Activated CD4-positive, alpha-beta memory T cell treated with anti-CD3 and anti-CD28 coated beads, Interleukin-2, amount 10 ng/mL, durations not matched to agents 7 days and 5 days (primary cell): ENCODE results near the gene CYFIP2. TPM values are rescaled to one million over a fixed set of nuclear protein-coding genes. Genes with fewer than 3 reads are reported as not detected.

Experiments used
- CTCF ChIA-PET: fragments of 350-600 bp; sonication (Branson Sonifier 250); formaldehyde crosslinking; loops from one replicate; lab custom pipeline; 2021; ENCODE audit warnings: antibody characterized with exemption, inconsistent platforms; lab: Charles Lee
- POLR2A ChIA-PET: fragments of 350-600 bp; sonication (Branson Sonifier 250); formaldehyde crosslinking; loops from one replicate; lab custom pipeline; 2021; ENCODE audit warnings: antibody characterized with exemption; lab: Charles Lee
- DNase-seq: peaks from one replicate; pipeline ENCODE4 v3.0.0-alpha.2; 2020
- H3K27ac Mint-ChIP-seq: one replicate; pipeline ENCODE4 v1.8.0; 2021; ENCODE audit warnings: mild to moderate bottlenecking, mixed read lengths
- H3K27me3 Mint-ChIP-seq: one replicate; pipeline ENCODE4 v1.8.0; 2021; ENCODE audit warnings: mixed read lengths
- H3K36me3 Mint-ChIP-seq: one replicate; pipeline ENCODE4 v1.8.0; 2021; ENCODE audit warnings: low read depth, mixed read lengths
- H3K4me1 Mint-ChIP-seq: one replicate; pipeline ENCODE4 v1.8.0; 2021; ENCODE audit warnings: mixed read lengths
- H3K4me3 Mint-ChIP-seq: one replicate; pipeline ENCODE4 v1.8.0; 2021; ENCODE audit warnings: mild to moderate bottlenecking, mixed read lengths
- H3K9me3 Mint-ChIP-seq: one replicate; pipeline ENCODE4 v1.8.0; 2021; ENCODE audit warnings: mixed read lengths
- total RNA-seq, 2 experiments: library from RNA; stranded (reverse); gene quantifications; one replicate each; pipeline ENCODE4 v1.2.3, GENCODE V29; 2021

CYFIP2 gene
- total RNA-seq, 2 experiments from 2014 or later = 337 to 354 TPM

DNA sequence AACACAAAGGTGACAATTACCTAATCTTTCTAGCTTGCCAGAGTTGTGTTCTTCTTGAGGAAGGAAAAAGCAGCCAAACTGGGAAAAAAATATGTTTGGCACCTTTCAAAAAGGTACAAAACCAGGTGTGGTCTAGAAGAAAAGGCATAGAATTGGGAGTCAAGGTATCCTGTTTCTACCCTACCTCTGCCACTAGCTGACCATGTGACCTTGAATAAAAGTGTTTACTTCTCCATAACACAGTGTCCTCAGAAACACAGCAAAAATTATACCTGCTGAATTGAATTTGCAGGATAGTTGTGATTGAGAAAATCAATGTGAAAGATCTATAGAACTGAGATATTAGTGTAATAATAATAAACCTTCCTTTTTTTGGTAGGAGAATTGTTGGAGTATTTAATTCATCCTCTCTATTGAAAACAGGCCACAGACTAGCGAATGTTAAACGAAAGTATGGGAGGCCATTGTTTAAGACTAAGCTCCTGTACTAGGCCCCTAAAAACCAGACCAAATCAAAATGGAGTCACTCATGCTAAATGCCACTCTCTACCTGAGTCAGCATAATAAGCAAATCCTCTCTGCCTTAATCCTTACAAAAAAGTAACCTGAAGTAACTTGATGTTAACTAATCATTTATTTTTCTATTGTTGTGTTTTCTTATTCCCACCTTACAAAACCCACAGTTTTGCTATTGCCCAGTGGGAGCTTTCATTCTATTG lies 12.6 kb downstream of the CYFIP2 start:
- Mint-ChIP-seq H3K9me3 (peaks cover 8% of the 10 kb centered on the region), H3K27ac (no peak overlapping the region)
- DNase-seq = no peak

DNA sequence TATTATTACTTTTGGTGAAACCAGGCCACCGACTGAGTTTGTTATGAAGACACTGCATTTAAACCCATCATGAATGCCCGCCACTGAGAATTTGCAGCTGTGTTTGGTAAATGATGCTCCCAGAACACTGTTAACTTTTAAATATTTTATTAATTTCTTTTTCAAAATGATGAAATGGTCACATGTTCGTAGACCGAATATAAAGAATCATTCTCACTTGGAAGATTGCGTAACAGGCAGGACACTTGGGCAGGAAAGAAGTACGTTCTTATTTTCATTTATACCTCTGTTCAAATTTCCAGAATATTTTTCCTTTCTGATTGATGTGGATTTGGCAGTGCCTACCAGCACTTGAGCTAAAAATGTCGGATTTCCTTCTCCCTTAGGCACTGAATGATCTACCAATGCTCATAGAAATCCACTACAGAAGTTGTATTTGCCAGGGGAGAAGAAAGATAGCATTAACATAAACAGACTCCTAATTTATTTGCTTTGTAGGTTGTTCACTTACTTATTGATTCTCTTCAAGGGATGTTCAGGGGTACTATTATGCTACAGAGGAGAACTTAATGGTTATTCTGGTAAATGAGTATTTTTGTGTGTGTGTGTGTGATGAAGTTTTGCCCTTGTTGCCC lies 13.8 kb downstream of the CYFIP2 start:
- Mint-ChIP-seq H3K27ac (no peak overlapping the region), H3K36me3 (peaks cover 64% of the 10 kb centered on the region), H3K27me3 (no peaks in the 10 kb centered on the region), H3K9me3 (peaks cover 8% of the 10 kb centered on the region), H3K4me3 (no peak overlapping the region), H3K4me1 (peaks cover 83% of the 10 kb centered on the region)
- POLR2A ChIA-PET = interaction anchor here (4.1 kb wide), 1 partner anchor 13 kb away, joined by 19 read pairs; the partner anchor contains the start of gene CYFIP2
- CTCF ChIA-PET = interaction anchor here (0.6 kb wide), 1 partner anchor 631 kb away, joined by 3 read pairs; no protein-coding TSS in a partner anchor
- no peak for DNase-seq

More for the DNA sequence above, 12.6 kb downstream of the CYFIP2 start:
- Mint-ChIP-seq H3K4me3 (no peak overlapping the region), H3K36me3 (peaks cover 63% of the 10 kb centered on the region), H3K4me1 (peaks cover 84% of the 10 kb centered on the region), H3K27me3 (no peaks in the 10 kb centered on the region)
- CTCF ChIA-PET = interaction anchor here (1.5 kb wide), 1 partner anchor 10 kb away, joined by 5 read pairs; no protein-coding TSS in a partner anchor
- POLR2A ChIA-PET = interaction anchor here (4.1 kb wide), 1 partner anchor 12 kb away, joined by 19 read pairs; the partner anchor contains the start of gene CYFIP2

DNA sequence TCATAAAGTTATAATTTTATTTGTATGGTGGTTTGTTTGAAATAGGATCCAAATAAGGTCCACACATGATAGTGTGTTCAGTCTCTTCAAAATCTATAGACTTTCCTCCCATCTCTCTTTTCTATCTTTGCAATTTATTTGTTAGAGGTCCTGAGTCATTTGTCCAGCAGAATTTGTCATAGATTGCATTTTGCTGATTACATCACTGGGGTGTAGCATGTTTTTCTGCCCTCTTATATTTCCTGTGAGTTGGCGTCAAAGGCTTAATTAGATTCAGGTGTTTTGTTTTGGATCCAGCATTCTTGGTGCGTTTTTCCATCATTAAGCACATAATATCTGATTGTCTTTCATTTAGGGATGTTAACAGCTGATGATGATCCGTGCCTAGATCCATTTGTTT lies 15.0 kb downstream of the CYFIP2 start:
- CTCF ChIA-PET = interaction anchor here (0.8 kb wide), 1 partner anchor 9 kb away, joined by 3 read pairs; no protein-coding TSS in a partner anchor
- peaks cover 71% of the 10 kb centered on the region for H3K36me3 Mint-ChIP-seq

DNA sequence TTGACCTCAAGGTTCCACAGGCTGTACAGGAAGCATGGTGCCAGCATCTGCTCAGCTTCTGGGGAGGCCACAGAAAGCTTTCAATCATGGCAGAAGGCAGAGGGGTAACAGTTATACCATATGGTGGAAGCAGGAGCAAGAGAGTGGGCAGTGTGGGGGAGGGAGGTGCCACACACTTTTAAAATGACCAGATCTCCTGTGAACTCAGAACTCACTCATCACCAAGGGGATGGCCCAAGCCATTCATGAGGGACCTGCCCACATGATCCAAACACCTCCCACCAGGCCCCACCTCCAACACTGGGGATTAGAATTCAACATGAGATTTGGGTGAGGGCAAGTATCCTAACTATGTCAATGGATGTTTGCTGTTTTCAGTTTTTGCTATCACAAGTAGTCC lies 16.2 kb downstream of the CYFIP2 start:
- peaks cover 63% of the 10 kb centered on the region for H3K36me3 Mint-ChIP-seq
- H3K27me3 Mint-ChIP-seq = no peaks in the 10 kb centered on the region
- H3K4me3 Mint-ChIP-seq = no peak overlapping the region
- ChIA-PET POLR2A (interaction anchor here (1.5 to 8.9 kb wide), 2 partner anchors 8 to 16 kb away, joined by 5 to 56 read pairs; partner anchors contain the start of gene CYFIP2), CTCF (no interaction called here)
- peaks cover 70% of the 10 kb centered on the region for H3K4me1 Mint-ChIP-seq
- H3K9me3 Mint-ChIP-seq = peaks cover 8% of the 10 kb centered on the region
- peak overlapping the region; percentile 52 for H3K27ac Mint-ChIP-seq
- no peak for DNase-seq

More for the DNA sequence above, 15.0 kb downstream of the CYFIP2 start:
- Mint-ChIP-seq H3K27ac (peak overlapping the region; percentile 12), H3K4me1 (peaks cover 79% of the 10 kb centered on the region), H3K4me3 (no peak overlapping the region), H3K9me3 (peaks cover 8% of the 10 kb centered on the region), H3K27me3 (no peaks in the 10 kb centered on the region)
- DNase-seq = no peak
- POLR2A ChIA-PET = interaction anchor here (0.8 to 8.9 kb wide), 3 partner anchors 7 to 100 kb away, joined by 3 to 56 read pairs (median 3); partner anchors contain the start of gene ITK

DNA sequence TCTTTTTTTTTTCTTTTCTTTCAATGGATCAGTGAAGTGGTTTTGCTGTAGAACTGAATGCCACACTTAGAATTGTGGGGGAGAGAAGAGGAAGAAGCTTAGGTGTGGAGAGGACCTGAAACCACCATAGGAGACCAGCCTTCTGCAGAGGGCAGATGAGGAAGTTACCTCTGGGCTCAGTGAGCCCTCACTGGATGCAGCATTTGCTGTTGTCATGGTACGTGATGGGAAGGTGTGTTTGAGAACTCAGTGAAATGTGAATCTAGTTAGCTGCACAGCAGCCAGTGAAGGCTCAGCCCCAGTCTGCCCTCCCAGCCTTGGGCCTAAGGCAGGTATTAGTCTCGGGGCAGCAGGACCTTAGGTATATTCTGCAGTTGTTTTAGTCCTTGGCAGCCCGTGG lies 17.5 kb downstream of the CYFIP2 start:
- H3K36me3 Mint-ChIP-seq = peaks cover 66% of the 10 kb centered on the region
- H3K27me3 Mint-ChIP-seq = no peaks in the 10 kb centered on the region
- POLR2A ChIA-PET = interaction anchor here (0.9 to 8.9 kb wide), 6 partner anchors 9 to 24 kb away, joined by 3 to 56 read pairs (median 4); partner anchors contain the start of gene CYFIP2
- CTCF ChIA-PET = interaction anchor here (1.4 kb wide), 1 partner anchor 30 kb away, joined by 4 read pairs; no protein-coding TSS in a partner anchor
- H3K4me1 Mint-ChIP-seq = peaks cover 66% of the 10 kb centered on the region
- peak overlapping the region; percentile 41 for H3K27ac Mint-ChIP-seq
- no peak overlapping the region for H3K4me3 Mint-ChIP-seq
- DNase-seq = peak; percentile 29
- H3K9me3 Mint-ChIP-seq = peaks cover 8% of the 10 kb centered on the region

DNA sequence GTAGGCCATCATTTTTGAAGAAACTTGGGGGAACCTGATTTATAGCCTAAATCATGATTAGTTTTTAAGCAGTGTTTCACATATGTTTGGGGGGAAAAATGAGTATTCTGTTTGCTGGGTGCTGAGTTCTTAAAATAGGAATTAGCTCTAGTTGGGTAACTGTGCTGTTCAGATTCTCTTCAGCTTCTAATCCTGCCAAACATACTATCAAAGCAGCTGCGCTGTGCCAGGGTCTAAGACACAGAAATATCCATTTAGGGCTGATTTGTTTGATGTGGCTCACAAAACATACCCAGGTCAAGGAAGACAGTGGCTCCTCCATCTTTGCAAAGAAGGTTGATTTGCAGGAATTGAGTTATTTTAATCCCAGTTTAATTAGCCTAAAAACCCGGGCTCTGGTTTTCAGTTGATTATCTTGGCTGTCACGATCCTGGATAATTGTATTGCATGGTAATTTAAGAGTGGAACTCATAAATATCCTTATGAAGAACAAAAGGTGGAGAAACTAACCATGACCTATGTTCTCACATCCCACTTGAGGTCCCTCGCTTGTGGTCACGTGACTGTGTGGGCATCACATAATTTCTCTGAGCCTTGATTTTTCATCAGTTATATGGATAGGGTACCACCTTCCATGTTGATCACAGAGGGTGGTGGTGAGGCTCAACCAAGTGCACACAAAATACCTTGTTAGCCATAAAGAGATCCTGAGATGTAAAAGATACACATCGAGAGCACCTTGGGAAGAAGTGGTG lies 18.7 kb downstream of the CYFIP2 start:
- no peak for DNase-seq
- Mint-ChIP-seq H3K27me3 (no peaks in the 10 kb centered on the region), H3K36me3 (peaks cover 70% of the 10 kb centered on the region), H3K9me3 (peaks cover 8% of the 10 kb centered on the region), H3K4me1 (peaks cover 65% of the 10 kb centered on the region), H3K27ac (no peak overlapping the region), H3K4me3 (no peak overlapping the region)
- ChIA-PET CTCF (no interaction called here), POLR2A (interaction anchor here (1.2 to 8.9 kb wide), 4 partner anchors 9 to 23 kb away, joined by 4 to 56 read pairs (median 4); no protein-coding TSS in a partner anchor)

DNA sequence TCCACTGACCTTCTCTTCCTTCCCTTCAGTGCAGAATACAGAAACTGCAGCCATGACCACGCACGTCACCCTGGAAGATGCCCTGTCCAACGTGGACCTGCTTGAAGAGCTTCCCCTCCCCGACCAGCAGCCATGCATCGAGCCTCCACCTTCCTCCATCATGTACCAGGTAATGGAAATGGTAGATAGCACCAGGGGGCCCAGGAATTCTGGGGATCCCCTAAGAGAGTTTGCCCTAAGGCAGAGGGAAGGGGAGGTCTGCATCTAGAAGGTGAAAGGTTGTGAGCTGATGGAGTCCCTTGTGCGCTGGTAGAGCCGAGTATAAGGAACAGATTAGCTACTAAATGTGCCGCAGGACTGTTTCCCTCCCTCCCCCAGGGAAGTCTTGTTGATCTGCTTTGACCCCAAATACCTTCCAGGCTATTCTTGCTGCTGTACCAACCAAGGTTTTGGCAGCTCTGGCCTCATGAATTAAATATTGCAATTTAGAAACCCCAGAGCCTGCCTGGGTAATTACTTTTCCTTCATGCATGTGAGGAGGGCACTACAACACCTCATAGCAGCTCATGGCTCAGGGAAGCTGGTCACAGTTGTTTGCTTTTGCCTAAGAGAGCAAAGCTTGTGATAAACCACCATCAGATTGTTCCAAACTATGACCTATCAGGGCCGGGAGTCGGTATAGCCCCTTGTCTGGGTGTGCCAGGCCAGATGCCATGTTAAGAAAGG lies 19.6 kb downstream of the CYFIP2 start:
- H3K9me3 Mint-ChIP-seq = peaks cover 8% of the 10 kb centered on the region
- ChIA-PET POLR2A (interaction anchor here (8.9 kb wide), 1 partner anchor 11 kb away, joined by 56 read pairs; no protein-coding TSS in a partner anchor), CTCF (interaction anchor here (1.5 kb wide), 2 partner anchors 9 to 28 kb away, joined by 3 to 4 read pairs; no protein-coding TSS in a partner anchor)
- peaks cover 64% of the 10 kb centered on the region for H3K4me1 Mint-ChIP-seq
- H3K27ac Mint-ChIP-seq = no peak overlapping the region
- peaks cover 71% of the 10 kb centered on the region for H3K36me3 Mint-ChIP-seq
- no peak overlapping the region for H3K4me3 Mint-ChIP-seq
- H3K27me3 Mint-ChIP-seq = no peaks in the 10 kb centered on the region
- DNase-seq = no peak

DNA sequence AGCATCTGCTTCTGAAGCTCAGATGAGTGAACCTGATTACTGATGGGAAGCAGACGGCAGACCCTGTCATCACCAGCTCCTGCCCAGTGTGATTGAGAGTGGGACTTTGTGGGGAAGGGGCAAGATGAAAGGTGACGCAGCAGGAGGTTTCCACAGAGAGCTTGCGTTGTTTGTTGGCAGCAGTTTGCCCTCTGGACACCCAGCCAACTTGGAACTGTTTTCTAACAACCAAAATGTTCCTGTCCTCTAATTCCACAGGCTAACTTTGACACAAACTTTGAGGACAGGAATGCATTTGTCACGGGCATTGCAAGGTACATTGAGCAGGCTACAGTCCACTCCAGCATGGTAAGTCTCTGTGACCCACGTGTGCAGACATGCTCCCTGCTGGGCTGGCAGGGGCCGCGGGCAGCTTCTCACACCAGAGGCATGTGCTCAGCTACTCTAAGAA lies 20.9 kb downstream of the CYFIP2 start:
- POLR2A ChIA-PET = interaction anchor here (0.6 to 8.9 kb wide), 3 partner anchors 11 to 20 kb away, joined by 3 to 56 read pairs (median 3); no protein-coding TSS in a partner anchor
- no peaks in the 10 kb centered on the region for H3K27me3 Mint-ChIP-seq
- no peak overlapping the region for H3K4me3 Mint-ChIP-seq
- CTCF ChIA-PET = interaction anchor here (0.9 to 1.5 kb wide), 3 partner anchors 10 to 26 kb away, joined by 3 to 4 read pairs (median 3); no protein-coding TSS in a partner anchor
- H3K36me3 Mint-ChIP-seq = peaks cover 72% of the 10 kb centered on the region
- H3K9me3 Mint-ChIP-seq = peaks cover 3% of the 10 kb centered on the region
- no peak overlapping the region for H3K27ac Mint-ChIP-seq
- H3K4me1 Mint-ChIP-seq = peaks cover 60% of the 10 kb centered on the region
- no peak for DNase-seq

DNA sequence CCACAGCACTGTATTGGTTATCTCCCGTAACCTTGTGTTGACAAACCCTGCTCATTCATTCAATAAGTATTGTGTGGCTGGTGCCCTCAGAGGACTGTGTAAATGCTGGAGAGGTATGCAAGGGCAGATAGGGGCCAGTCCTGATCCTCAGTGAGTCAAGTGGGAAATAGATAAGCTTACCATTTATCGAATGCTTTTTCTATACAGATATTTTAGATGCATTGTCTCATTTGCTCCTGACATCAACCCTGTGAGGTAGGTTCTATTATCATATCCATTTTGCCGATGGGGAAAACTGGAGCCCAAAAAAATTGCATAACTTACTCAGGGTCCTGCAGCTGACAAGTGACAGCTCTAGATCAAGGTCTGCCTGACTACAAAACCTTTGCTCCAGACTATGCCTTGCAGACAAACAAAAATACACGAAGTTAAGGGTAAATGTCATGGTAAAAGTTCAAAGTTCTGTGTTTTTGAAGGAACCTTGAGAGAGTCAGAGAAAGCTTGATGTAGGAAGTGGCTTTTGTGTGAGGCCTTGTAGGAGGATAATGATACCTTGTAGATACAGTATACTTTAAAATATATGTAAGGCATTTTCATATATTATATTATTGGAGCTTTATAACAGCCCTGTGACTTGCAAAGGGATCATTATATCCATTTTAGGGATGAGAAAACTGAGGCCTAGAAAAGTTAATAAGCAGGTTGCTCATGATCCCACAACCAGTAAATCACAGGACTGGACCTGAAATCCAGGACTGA lies 22.7 kb downstream of the CYFIP2 start:
- Mint-ChIP-seq H3K27ac (peak overlapping the region; percentile 34), H3K27me3 (no peaks in the 10 kb centered on the region), H3K36me3 (peaks cover 71% of the 10 kb centered on the region), H3K9me3 (no peaks in the 10 kb centered on the region), H3K4me3 (no peak overlapping the region), H3K4me1 (peaks cover 46% of the 10 kb centered on the region)
- ChIA-PET POLR2A (interaction anchor here (0.9 to 8.9 kb wide), 3 partner anchors 14 to 121 kb away, joined by 3 to 56 read pairs (median 3); no protein-coding TSS in a partner anchor), CTCF (interaction anchor here (0.5 to 1.4 kb wide), 3 partner anchors 10 to 124 kb away, joined by 3 to 5 read pairs (median 3); no protein-coding TSS in a partner anchor)
- no peak for DNase-seq

DNA sequence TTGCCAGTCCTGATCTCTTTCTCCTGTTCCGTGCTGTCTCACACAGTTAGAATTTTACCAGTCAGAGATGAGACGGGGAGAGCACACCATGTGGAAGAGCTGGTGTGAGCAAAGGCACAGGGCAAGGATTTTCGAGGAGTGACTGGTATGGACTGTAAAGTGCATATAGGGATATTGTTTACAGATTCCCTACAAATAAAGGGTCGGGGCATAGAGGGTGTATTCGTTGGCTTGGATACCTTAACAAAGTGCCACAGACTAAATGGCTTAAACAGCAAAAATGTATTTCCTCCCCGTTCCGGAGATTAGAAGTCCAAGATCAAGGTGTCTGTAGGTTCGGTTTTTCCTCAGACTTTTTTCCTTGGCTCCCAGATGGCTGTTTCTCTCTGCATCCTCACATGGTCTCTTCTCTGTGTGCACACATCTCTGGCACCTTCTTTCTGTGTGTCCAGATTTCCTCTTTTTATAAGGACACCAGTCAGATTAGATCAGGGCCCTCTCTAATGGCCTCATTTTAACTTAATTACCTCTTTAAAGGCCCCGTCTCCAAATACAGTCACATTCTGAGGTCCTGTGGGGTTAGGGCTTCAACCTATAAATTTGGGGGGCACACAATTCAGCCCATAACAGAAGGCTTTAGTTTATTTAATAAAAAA lies 23.4 kb downstream of the CYFIP2 start:
- no peaks in the 10 kb centered on the region for H3K9me3 Mint-ChIP-seq
- no peak overlapping the region for H3K27ac Mint-ChIP-seq
- peaks cover 46% of the 10 kb centered on the region for H3K4me1 Mint-ChIP-seq
- no peak for DNase-seq
- ChIA-PET POLR2A (interaction anchor here (0.9 to 8.9 kb wide), 3 partner anchors 14 to 122 kb away, joined by 3 to 56 read pairs (median 3); no protein-coding TSS in a partner anchor), CTCF (interaction anchor here (1.4 kb wide), 1 partner anchor 11 kb away, joined by 5 read pairs; no protein-coding TSS in a partner anchor)
- no peak overlapping the region for H3K4me3 Mint-ChIP-seq
- no peaks in the 10 kb centered on the region for H3K27me3 Mint-ChIP-seq
- peaks cover 78% of the 10 kb centered on the region for H3K36me3 Mint-ChIP-seq
